Esophagus muscularis mucosa (tissue), 4 donors: Measurements from ENCODE around the gene TPGS1.

Experiments used
- CTCF ChIP-seq, 3 experiments: fragments of 200-600 bp in 2 of 3; fragments of 450-650 bp in 1 of 3; sonication (generic) in 2 of 3; IDR thresholded peaks; one replicate each; pipeline ENCODE4 v1.5.1; 2017 to 2019; ENCODE audit warnings: antibody characterized with exemption in 3 of 3, mild to moderate bottlenecking in 2 of 3, moderate library complexity in 1 of 3
- EP300 ChIP-seq: sonication (generic); formaldehyde crosslinking; IDR thresholded peaks from one replicate; pipeline ENCODE4 v1.6.1; 2017; ENCODE audit warnings: antibody characterized with exemption
- POLR2A ChIP-seq: fragments of 450-650 bp; IDR thresholded peaks from one replicate; pipeline ENCODE4 v1.6.1; 2017; ENCODE audit warnings: antibody characterized with exemption, moderate library complexity, mild to moderate bottlenecking, low read depth
- POLR2AphosphoS5 ChIP-seq, 2 donors: sonication (generic); formaldehyde crosslinking; IDR thresholded peaks; one replicate each; pipeline ENCODE4 v1.6.1; 2017; ENCODE audit warnings: antibody characterized with exemption in 2 of 2

GRCh38 chr19:463483-464207, 43.7 kb upstream of the TPGS1 start:
- no peak for TF ChIP-seq POLR2AphosphoS5 (IDR thresholded peaks at IDR 0.05)
- no peak for TF ChIP-seq CTCF (IDR thresholded peaks at IDR 0.05)
- no peak for TF ChIP-seq POLR2A
- TF ChIP-seq EP300 = no peak
